Left ventricle myocardium inferior (tissue), 1 donor: ENCODE results near the gene ZBTB2. TPM values are rescaled to one million over a fixed set of nuclear protein-coding genes. Genes with fewer than 3 reads are reported as not detected.

Source experiments
- DNase-seq: peaks from one replicate; pipeline ENCODE4 v3.0.0-alpha.2; 2020
- H3K27ac ChIP-seq: fragments of 200-600 bp; replicated peaks from 2 replicates; pipeline ENCODE4 v1.8.0; 2021
- H3K27me3 ChIP-seq: fragments of 200-600 bp; 2 replicates; pipeline ENCODE4 v1.8.0; 2021; ENCODE audit warnings: low read depth
- H3K36me3 ChIP-seq: fragments of 200-600 bp; 2 replicates; pipeline ENCODE4 v1.8.0; 2021
- H3K4me1 ChIP-seq: fragments of 200-600 bp; 2 replicates; pipeline ENCODE4 v1.8.0; 2021
- H3K4me3 ChIP-seq: fragments of 200-600 bp; 2 replicates; pipeline ENCODE4 v1.8.0; 2021; ENCODE audit warnings: mild to moderate bottlenecking, moderate library complexity
- H3K9me3 ChIP-seq: fragments of 200-600 bp; replicated peaks from 2 replicates; pipeline ENCODE4 v1.8.0; 2021
- intact Hi-C: fragments of 100-400 bp; cut with micrococcal nuclease; formaldehyde crosslinking; loops from one replicate; pipeline ENCODE4 v1.11.0; 2022
- total RNA-seq: library from RNA; stranded (reverse); fragmentation: NEBNext Ultra II Directional; extraction: Animal tissue kit (Norgen Biotek cat#: 25700); gene quantifications from one replicate; pipeline ENCODE4 v1.2.1, GENCODE V29; 2021
- TF ChIP-seq, protein P1 (sequence below): fragments of 200-600 bp; IDR thresholded peaks from 2 replicates; pipeline ENCODE4 v1.8.0; 2021; ENCODE audit warnings: antibody characterized with exemption, mild to moderate bottlenecking, borderline replicate concordance
- donor health status: DM: no; HTN: yes; CAD: no; lungs with severe emphysema.

ZBTB2 gene
- total RNA-seq, 1 donor from 2014 or later, result 4.6 TPM

DNA sequence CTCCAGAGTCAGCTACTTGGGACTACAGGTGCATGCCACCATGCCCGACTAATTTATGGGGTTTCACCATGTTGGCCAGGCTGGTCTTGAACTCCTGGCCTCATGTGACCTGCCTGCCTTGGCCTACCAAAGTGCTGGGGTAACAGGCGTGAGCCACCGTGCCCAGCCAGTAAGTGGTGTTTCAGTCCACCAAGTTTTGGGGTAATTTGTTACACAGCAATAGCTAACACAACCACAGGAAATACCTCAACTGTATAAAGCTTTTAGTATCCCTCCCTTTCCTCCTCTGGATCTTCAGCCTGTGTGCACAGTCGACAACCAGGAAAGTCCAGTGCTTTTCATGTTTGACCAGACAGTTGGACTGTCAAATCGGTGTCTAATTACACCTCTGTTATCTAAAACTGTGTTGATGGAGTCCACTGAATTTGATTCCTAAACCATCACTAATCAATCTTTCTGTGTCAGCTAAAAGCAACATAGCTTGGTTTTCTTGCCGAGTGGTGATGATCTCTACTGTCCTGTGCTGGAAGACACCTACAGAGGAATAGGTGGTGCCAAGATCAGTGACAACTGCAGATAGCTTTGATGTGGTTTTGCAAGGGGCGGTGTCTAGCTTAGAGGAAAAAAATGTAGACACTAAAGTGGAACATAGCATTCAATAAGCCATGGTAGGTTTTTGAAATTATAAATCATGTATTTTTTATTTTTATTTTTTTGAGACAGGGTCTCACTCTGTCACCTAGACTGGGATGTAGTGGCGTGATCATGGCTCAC lies 22.2 kb upstream of the ZBTB2 start:
- no peak for DNase-seq
- Histone ChIP-seq H3K27ac (no peak overlapping the region), H3K36me3 (peaks cover 55% of the 10 kb centered on the region), H3K4me3 (no peak overlapping the region), H3K4me1 (no peaks in the 10 kb centered on the region), H3K9me3 (no peaks in the 10 kb centered on the region), H3K27me3 (no peaks in the 10 kb centered on the region)
- TF ChIP-seq, protein P1, sequence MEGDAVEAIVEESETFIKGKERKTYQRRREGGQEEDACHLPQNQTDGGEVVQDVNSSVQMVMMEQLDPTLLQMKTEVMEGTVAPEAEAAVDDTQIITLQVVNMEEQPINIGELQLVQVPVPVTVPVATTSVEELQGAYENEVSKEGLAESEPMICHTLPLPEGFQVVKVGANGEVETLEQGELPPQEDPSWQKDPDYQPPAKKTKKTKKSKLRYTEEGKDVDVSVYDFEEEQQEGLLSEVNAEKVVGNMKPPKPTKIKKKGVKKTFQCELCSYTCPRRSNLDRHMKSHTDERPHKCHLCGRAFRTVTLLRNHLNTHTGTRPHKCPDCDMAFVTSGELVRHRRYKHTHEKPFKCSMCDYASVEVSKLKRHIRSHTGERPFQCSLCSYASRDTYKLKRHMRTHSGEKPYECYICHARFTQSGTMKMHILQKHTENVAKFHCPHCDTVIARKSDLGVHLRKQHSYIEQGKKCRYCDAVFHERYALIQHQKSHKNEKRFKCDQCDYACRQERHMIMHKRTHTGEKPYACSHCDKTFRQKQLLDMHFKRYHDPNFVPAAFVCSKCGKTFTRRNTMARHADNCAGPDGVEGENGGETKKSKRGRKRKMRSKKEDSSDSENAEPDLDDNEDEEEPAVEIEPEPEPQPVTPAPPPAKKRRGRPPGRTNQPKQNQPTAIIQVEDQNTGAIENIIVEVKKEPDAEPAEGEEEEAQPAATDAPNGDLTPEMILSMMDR, result no peak
- intact Hi-C loops, result no loop called here

DNA sequence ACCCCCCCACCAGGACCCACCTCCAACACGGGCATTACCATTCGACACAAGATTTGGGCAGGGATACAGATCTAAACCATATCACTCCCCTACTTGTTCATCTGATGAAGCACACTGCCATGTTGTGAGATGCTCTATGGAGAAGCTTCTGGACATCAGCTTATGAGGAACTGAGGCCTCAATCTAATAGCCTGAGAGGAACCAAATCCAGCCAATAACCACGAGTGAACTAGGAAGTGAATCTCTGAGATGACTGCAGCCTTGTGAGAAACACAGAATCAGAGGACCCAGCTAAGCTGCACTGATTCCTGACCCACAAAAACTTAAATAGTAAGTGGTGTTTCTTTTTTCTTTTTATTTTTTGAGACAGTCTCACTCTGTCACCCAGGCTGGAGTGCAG lies 21.6 kb upstream of the ZBTB2 start:
- no peaks in the 10 kb centered on the region for H3K27me3 ChIP-seq
- DNase-seq, result no peak
- no peak overlapping the region for H3K4me3 ChIP-seq
- H3K9me3 ChIP-seq, result no peaks in the 10 kb centered on the region
- H3K27ac ChIP-seq, result no peak overlapping the region
- H3K4me1 ChIP-seq, result no peaks in the 10 kb centered on the region
- intact Hi-C loops, result no loop called here
- TF ChIP-seq, protein P1, result no peak
- H3K36me3 ChIP-seq, result peaks cover 60% of the 10 kb centered on the region

DNA sequence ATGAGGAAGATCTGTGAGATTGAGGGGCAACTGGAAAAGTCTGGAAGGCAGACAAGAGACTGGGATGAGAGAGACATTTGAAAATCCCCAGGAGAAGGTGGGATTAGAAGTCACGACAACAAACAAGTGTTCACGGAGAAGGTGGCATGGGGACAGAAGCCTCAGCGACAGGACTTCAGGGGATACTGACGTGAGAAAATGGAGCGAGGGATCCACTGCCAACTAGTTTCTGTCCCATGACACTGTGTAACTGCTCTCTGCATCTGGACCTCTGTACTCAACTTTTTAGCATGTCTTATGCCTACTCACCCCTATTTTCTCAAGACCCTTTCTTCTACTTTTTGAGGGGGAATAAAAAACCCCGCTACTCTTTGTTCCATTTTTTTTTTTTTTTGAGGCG lies 18.3 kb upstream of the ZBTB2 start:
- intact Hi-C loops, result no loop called here
- no peak overlapping the region for H3K27ac ChIP-seq

DNA sequence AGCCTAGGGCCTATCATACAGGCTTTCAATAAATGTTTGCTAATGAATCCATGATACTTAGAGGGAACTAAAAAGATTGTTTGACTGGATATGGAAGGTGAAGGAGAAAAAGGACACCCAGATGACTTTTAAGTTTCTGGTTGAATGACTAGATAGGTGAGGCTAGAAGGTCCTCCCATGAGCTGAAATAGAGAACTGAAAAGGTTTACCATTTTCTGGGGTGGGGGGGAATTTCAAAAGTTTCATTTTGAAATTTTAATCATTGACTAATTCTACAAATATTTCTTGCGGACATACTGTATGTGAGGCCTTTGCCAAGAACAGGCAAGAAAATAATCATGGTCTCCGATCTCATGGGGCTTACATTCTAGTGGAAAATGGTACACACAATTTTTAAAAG lies 17.9 kb upstream of the ZBTB2 start:
- intact Hi-C loops, result no loop called here
- DNase-seq, result no peak
- TF ChIP-seq, protein P1, result no peak
- H3K36me3 ChIP-seq, result peaks cover 39% of the 10 kb centered on the region
- peaks cover 6% of the 10 kb centered on the region for H3K4me1 ChIP-seq
- no peak overlapping the region for H3K4me3 ChIP-seq
- H3K9me3 ChIP-seq, result no peaks in the 10 kb centered on the region
- H3K27me3 ChIP-seq, result no peaks in the 10 kb centered on the region
- no peak overlapping the region for H3K27ac ChIP-seq

More for the DNA sequence above, 18.3 kb upstream of the ZBTB2 start:
- TF ChIP-seq, protein P1, result no peak
- Histone ChIP-seq H3K36me3 (peaks cover 39% of the 10 kb centered on the region), H3K4me3 (no peak overlapping the region), H3K4me1 (peaks cover 6% of the 10 kb centered on the region), H3K9me3 (no peaks in the 10 kb centered on the region), H3K27me3 (no peaks in the 10 kb centered on the region)
- DNase-seq, result no peak

DNA sequence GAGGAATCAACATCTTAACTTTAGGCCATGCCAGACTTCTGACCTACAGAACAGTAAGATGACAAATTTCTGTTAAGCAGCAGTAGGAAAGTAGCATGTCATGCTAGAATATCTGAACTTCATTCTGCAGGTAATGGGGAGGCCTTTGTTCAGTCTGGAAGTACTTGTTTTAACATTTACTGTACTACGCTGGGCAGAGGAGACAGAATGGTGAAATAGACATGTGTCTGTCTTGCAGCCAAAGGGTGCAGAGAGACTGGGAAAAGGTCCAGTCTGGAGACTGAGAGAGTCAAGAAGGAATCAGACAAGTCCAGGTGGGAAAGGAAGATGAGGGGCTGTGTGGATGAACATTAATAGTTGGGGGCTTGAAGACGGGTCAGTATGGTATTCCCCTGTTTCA lies 17.5 kb upstream of the ZBTB2 start:
- TF ChIP-seq, protein P1, result no peak
- Histone ChIP-seq H3K4me3 (no peak overlapping the region), H3K9me3 (no peaks in the 10 kb centered on the region), H3K27ac (no peak overlapping the region), H3K36me3 (peaks cover 39% of the 10 kb centered on the region), H3K4me1 (peaks cover 6% of the 10 kb centered on the region), H3K27me3 (no peaks in the 10 kb centered on the region)
- no peak for DNase-seq
- intact Hi-C loops, result no loop called here
